Progenitor cell of endocrine pancreas (in vitro differentiated cells): ENCODE results near the gene RPTOR. TPM values are rescaled to one million over a fixed set of nuclear protein-coding genes. Genes with fewer than 3 reads are reported as not detected.

Experiments used
- DNase-seq: peaks from one replicate; pipeline ENCODE4 v3.0.0; 2021; ENCODE audit warnings: low spot score; ENCODE audit not compliant: unreplicated experiment
- H3K27ac Mint-ChIP-seq: 2 replicates; pipeline ENCODE4 v1.8.0; 2021; ENCODE audit warnings: mild to moderate bottlenecking, moderate library complexity, mixed read lengths
- H3K27me3 Mint-ChIP-seq: 2 replicates; pipeline ENCODE4 v1.8.0; 2021; ENCODE audit warnings: mixed read lengths
- H3K36me3 Mint-ChIP-seq: 2 replicates; pipeline ENCODE4 v1.8.0; 2022; ENCODE audit warnings: mixed read lengths; ENCODE audit not compliant: insufficient read depth
- H3K4me1 Mint-ChIP-seq: 2 replicates; pipeline ENCODE4 v1.8.0; 2021; ENCODE audit warnings: low read depth, mixed read lengths
- H3K4me3 Mint-ChIP-seq: 2 replicates; pipeline ENCODE4 v1.8.0; 2021; ENCODE audit warnings: low read depth, mild to moderate bottlenecking, moderate library complexity, mixed read lengths
- H3K9me3 Mint-ChIP-seq: 2 replicates; pipeline ENCODE4 v1.8.0; 2021; ENCODE audit warnings: low read depth, mixed read lengths
- total RNA-seq: library from RNA; stranded (reverse); gene quantifications from 2 replicates; pipeline ENCODE4 v1.2.1, GENCODE V29; 2021
- TF ChIP-seq, protein P1 (sequence below): fragments of 200-600 bp; sonication (generic); IDR thresholded peaks from one replicate; pipeline ENCODE4 v1.5.0; 2021; ENCODE audit warnings: antibody characterized with exemption, mild to moderate bottlenecking; ENCODE audit not compliant: unreplicated experiment

Gene RPTOR
- total RNA-seq, 1 donor from 2014 or later: 40.0 TPM

GRCh38 chr17:80976701-80977100 is 432.1 kb downstream of the RPTOR start:
- TF ChIP-seq, protein P1, sequence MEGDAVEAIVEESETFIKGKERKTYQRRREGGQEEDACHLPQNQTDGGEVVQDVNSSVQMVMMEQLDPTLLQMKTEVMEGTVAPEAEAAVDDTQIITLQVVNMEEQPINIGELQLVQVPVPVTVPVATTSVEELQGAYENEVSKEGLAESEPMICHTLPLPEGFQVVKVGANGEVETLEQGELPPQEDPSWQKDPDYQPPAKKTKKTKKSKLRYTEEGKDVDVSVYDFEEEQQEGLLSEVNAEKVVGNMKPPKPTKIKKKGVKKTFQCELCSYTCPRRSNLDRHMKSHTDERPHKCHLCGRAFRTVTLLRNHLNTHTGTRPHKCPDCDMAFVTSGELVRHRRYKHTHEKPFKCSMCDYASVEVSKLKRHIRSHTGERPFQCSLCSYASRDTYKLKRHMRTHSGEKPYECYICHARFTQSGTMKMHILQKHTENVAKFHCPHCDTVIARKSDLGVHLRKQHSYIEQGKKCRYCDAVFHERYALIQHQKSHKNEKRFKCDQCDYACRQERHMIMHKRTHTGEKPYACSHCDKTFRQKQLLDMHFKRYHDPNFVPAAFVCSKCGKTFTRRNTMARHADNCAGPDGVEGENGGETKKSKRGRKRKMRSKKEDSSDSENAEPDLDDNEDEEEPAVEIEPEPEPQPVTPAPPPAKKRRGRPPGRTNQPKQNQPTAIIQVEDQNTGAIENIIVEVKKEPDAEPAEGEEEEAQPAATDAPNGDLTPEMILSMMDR: no peak
- Mint-ChIP-seq H3K9me3 (no peaks in the 10 kb centered on the region), H3K4me3 (no peak overlapping the region), H3K27ac (no peak overlapping the region), H3K4me1 (peaks cover 2% of the 10 kb centered on the region), H3K36me3 (no peaks in the 10 kb centered on the region), H3K27me3 (peaks cover 18% of the 10 kb centered on the region)
- no peak for DNase-seq

- H3K4me1 Mint-ChIP-seq: peaks cover 2% of the 10 kb centered on the region
- no peaks in the 10 kb centered on the region for H3K36me3 Mint-ChIP-seq
- no peaks in the 10 kb centered on the region for H3K9me3 Mint-ChIP-seq
- H3K4me3 Mint-ChIP-seq: no peak overlapping the region
- peaks cover 22% of the 10 kb centered on the region for H3K27me3 Mint-ChIP-seq
- no peak for DNase-seq
- TF ChIP-seq, protein P1: no peak
- no peak overlapping the region for H3K27ac Mint-ChIP-seq
These were observed 432.5 kb downstream of the RPTOR start for GRCh38 chr17:80977172-80977571.

DNA sequence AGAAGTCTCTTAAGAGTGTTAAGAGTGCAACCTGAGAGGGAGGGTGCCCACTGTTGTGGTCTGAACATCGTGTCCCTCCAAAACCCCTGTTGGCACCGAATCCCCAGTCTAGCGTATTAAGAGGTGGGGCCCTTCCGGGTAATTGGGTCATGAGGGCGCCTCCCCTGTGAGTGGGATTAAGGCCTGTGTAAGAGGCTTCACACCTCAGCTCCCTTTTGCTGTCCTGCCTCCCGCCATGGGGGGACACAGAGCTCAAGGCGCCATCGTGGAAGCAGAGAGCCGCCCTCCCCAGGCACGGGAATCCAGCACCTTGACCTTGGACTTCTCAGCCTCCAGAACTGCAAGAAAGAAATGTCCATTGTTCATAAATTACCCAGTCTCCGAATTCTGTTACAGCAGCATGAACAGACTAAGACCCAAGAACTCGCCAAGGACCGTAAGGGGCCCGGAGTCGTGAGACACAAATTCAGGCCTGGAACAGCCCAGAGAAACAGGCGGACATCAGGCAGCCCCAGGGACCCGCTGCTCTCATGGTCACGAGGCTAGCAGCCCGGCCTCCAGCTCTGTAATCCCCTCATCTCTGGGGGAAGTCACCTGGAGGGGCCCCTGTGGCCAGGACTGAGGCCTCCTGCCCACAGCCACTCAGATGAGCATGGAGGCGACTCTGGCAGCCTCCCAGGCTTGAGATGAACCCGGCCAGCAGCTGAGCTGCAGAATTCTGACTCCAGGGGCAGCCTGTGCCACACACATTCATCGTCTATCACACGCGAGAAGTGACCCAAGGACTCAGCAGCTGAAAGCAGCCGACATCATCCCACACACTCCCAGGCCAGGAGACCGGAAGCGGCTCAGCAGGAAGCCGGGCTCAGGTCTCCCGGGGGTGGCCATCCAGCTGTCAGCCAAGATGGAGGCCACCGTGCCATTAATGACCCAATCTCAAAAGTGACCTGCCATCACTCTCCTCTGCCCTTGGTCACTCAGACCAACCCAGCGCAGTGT is 434.2 kb downstream of the RPTOR start:
- Mint-ChIP-seq H3K4me3 (no peak overlapping the region), H3K36me3 (no peaks in the 10 kb centered on the region), H3K9me3 (no peaks in the 10 kb centered on the region), H3K27ac (no peak overlapping the region), H3K4me1 (peaks cover 2% of the 10 kb centered on the region), H3K27me3 (peaks cover 38% of the 10 kb centered on the region)
- DNase-seq: no peak
- TF ChIP-seq, protein P1: no peak

- Mint-ChIP-seq H3K4me1 (peaks cover 2% of the 10 kb centered on the region), H3K27me3 (peaks cover 31% of the 10 kb centered on the region), H3K27ac (no peak overlapping the region), H3K4me3 (no peak overlapping the region), H3K36me3 (no peaks in the 10 kb centered on the region), H3K9me3 (no peaks in the 10 kb centered on the region)
- TF ChIP-seq, protein P1: no peak
- DNase-seq: no peak
These were observed 435.1 kb downstream of the RPTOR start for GRCh38 chr17:80979547-80980378.

GRCh38 chr17:80980397-80981061 is 435.9 kb downstream of the RPTOR start:
- H3K27ac Mint-ChIP-seq: no peak overlapping the region
- TF ChIP-seq, protein P1: no peak

More at GRCh38 chr17:80980397-80981061, 435.9 kb downstream of the RPTOR start:
- peaks cover 2% of the 10 kb centered on the region for H3K4me1 Mint-ChIP-seq
- no peak for DNase-seq
- peaks cover 30% of the 10 kb centered on the region for H3K27me3 Mint-ChIP-seq
- H3K9me3 Mint-ChIP-seq: no peaks in the 10 kb centered on the region
- no peaks in the 10 kb centered on the region for H3K36me3 Mint-ChIP-seq
- peak overlapping the region; percentile 58 for H3K4me3 Mint-ChIP-seq
